H1 (cell line): ENCODE data around the gene CARD11. TPM values are rescaled to one million over a fixed set of nuclear protein-coding genes. Genes with fewer than 3 reads are reported as not detected.
A peak's percentile ranks its signal among the peaks of the same experiment; 100 is the strongest.

Experiments
- CTCF ChIA-PET: fragments of 300-600 bp; sonication (Branson Sonifier 250); formaldehyde crosslinking; loops from one replicate; lab custom pipeline; 2021; ENCODE audit not compliant: partially characterized antibody; lab: Charles Lee
- POLR2A ChIA-PET: fragments of 300-600 bp; sonication (Branson Sonifier 250); formaldehyde crosslinking; loops from one replicate; lab custom pipeline; 2021; ENCODE audit warnings: inconsistent platforms; ENCODE audit not compliant: partially characterized antibody; lab: Charles Lee
- DNase-seq, 2 experiments: peaks; one replicate each; pipeline versions ENCODE4 v3.0.0 to v3.0.0-alpha.2; 2010 to 2022; ENCODE audit warnings: low spot score in 2 of 2, low read depth in 1 of 2, mixed read lengths in 1 of 2
- FAIRE-seq: peaks from 2 replicates; lab custom pipeline; 2011; peaks lifted over from hg19 to GRCh38; lab: Jason Lieb, UNC
- H2AFZ ChIP-seq: 2 replicates; pipeline ENCODE4 v1.8.1; 2012; ENCODE audit warnings: low read length, inconsistent platforms
- H2AK5ac ChIP-seq: 2 replicates; pipeline ENCODE4 v1.6.1; 2013; ENCODE audit warnings: low read depth, low read length
- H2BK120ac ChIP-seq: replicated peaks from 2 replicates; pipeline ENCODE3; 2013; ENCODE audit warnings: low read depth, low read length, inconsistent platforms
- H2BK12ac ChIP-seq: 2 replicates; pipeline ENCODE4 v1.6.1; 2013; ENCODE audit warnings: low read depth, low read length
- H2BK15ac ChIP-seq: 2 replicates; pipeline ENCODE4 v1.6.1; 2013; ENCODE audit warnings: low read length
- H2BK20ac ChIP-seq: 2 replicates; pipeline ENCODE4 v1.6.1; 2013; ENCODE audit warnings: low read length
- H2BK5ac ChIP-seq: 2 replicates; pipeline ENCODE4 v1.6.1; 2013; ENCODE audit warnings: low read depth, low read length
- H3K14ac ChIP-seq: 2 replicates; pipeline ENCODE4 v1.6.1; 2013; ENCODE audit warnings: inconsistent platforms; ENCODE audit not compliant: insufficient read length
- H3K18ac ChIP-seq: 2 replicates; pipeline ENCODE4 v1.6.1; 2013; ENCODE audit warnings: low read length; ENCODE audit errors: extremely low read depth
- H3K23ac ChIP-seq: 2 replicates; pipeline ENCODE4 v1.6.1; 2013; ENCODE audit warnings: inconsistent platforms; ENCODE audit not compliant: insufficient read length
- H3K23me2 ChIP-seq: 2 replicates; pipeline ENCODE4 v1.6.1; 2013; ENCODE audit warnings: low read depth, low read length
- H3K27ac ChIP-seq: 2 replicates; pipeline ENCODE4 v1.6.1; 2011; ENCODE audit warnings: low read depth, low read length, inconsistent platforms
- H3K27me3 ChIP-seq, 4 experiments: replicated peaks in 1 of 4; 1 replicate in 1 of 4; 2 replicates in 3 of 4; pipeline versions ENCODE4 v1.6.1 to v1.8.1; 2011 to 2013; ENCODE audit warnings: low read length in 3 of 4, mild to moderate bottlenecking in 3 of 4, inconsistent platforms in 2 of 4, mixed read lengths in 2 of 4, moderate library complexity in 1 of 4; ENCODE audit not compliant: control insufficient read depth in 3 of 4, insufficient read depth in 3 of 4; ENCODE audit errors: extremely low read depth in 1 of 4
- H3K36me3 ChIP-seq, 4 experiments: 2 replicates each; pipeline versions ENCODE4 v1.6.1 to v1.8.1; 2011 to 2013; ENCODE audit warnings: mild to moderate bottlenecking in 4 of 4, low read length in 3 of 4, moderate library complexity in 2 of 4, control low read depth in 1 of 4, inconsistent platforms in 1 of 4; ENCODE audit not compliant: insufficient read depth in 4 of 4, control insufficient read depth in 2 of 4
- H3K4ac ChIP-seq: replicated peaks from 2 replicates; pipeline ENCODE3; 2013; ENCODE audit warnings: low read length, low read depth, mixed read lengths, inconsistent platforms; ENCODE audit not compliant: insufficient read length
- H3K4me1 ChIP-seq, 4 experiments: replicated peaks in 1 of 4; 1 replicate in 1 of 4; 2 replicates in 3 of 4; pipeline versions ENCODE4 v1.6.1 to v1.8.1; 2011 to 2013; ENCODE audit warnings: low read length in 3 of 4, inconsistent platforms in 2 of 4, mixed read lengths in 1 of 4; ENCODE audit not compliant: insufficient read depth in 4 of 4, control insufficient read depth in 3 of 4
- H3K4me2 ChIP-seq, 2 experiments: 2 replicates each; pipeline versions ENCODE4 v1.6.1 to v1.8.1; 2011 to 2013; ENCODE audit warnings: low read depth in 2 of 2, low read length in 2 of 2, control low read depth in 1 of 2, inconsistent platforms in 1 of 2, mild to moderate bottlenecking in 1 of 2; ENCODE audit not compliant: insufficient read depth in 1 of 2
- H3K4me3 ChIP-seq, 4 experiments: fragments of 200-600, 300-600 bp in 1 of 4; sonication (generic), shearing (Covaris generic), sonication (Bioruptor Twin) in 1 of 4; 2 replicates each; pipeline versions ENCODE4 v1.5.1 to v1.8.1; 2011 to 2016; ENCODE audit warnings: low read length in 4 of 4, low read depth in 3 of 4, control low read depth in 2 of 4, inconsistent platforms in 2 of 4, mild to moderate bottlenecking in 2 of 4, mixed read lengths in 1 of 4, moderate library complexity in 1 of 4; ENCODE audit not compliant: insufficient read depth in 2 of 4; ENCODE audit errors: extremely low read depth in 1 of 4
- H3K56ac ChIP-seq: replicated peaks from 2 replicates; pipeline ENCODE3; 2013; ENCODE audit warnings: low read depth, mild to moderate bottlenecking, mixed read lengths, low read length, inconsistent platforms; ENCODE audit not compliant: insufficient read length
- H3K79me1 ChIP-seq: 2 replicates; pipeline ENCODE4 v1.6.1; 2013; ENCODE audit warnings: low read depth, low read length, control low read depth
- H3K79me2 ChIP-seq, 2 experiments: 2 replicates each; pipeline versions ENCODE4 v1.6.1 to v1.8.1; 2012 to 2013; ENCODE audit warnings: low read length in 2 of 2, mild to moderate bottlenecking in 2 of 2, inconsistent platforms in 1 of 2; ENCODE audit not compliant: insufficient read depth in 2 of 2, control insufficient read depth in 1 of 2
- H3K9ac ChIP-seq, 4 experiments: replicated peaks in 1 of 4; 1 replicate in 1 of 4; 2 replicates in 3 of 4; pipeline versions ENCODE4 v1.6.1 to v1.8.1; 2011 to 2013; ENCODE audit warnings: low read depth in 3 of 4, low read length in 3 of 4, control low read depth in 2 of 4, mild to moderate bottlenecking in 2 of 4, moderate library complexity in 2 of 4, inconsistent platforms in 1 of 4; ENCODE audit errors: extremely low read depth in 1 of 4
- H3K9me3 ChIP-seq, 2 experiments: 2 replicates each; pipeline versions ENCODE4 v1.6.1 to v1.8.1; 2012 to 2013; ENCODE audit warnings: mild to moderate bottlenecking in 2 of 2, moderate library complexity in 2 of 2, control low read depth in 1 of 2, inconsistent platforms in 1 of 2, low read depth in 1 of 2, low read length in 1 of 2, mixed read lengths in 1 of 2; ENCODE audit not compliant: insufficient read depth in 2 of 2
- H4K20me1 ChIP-seq, 2 experiments: replicated peaks in 1 of 2; 2 replicates each; pipeline versions ENCODE3 to v1.8.1; 2011 to 2013; ENCODE audit warnings: inconsistent platforms in 2 of 2, low read length in 2 of 2, mild to moderate bottlenecking in 1 of 2; ENCODE audit not compliant: insufficient read depth in 2 of 2, control insufficient read depth in 1 of 2
- H4K5ac ChIP-seq: 2 replicates; pipeline ENCODE4 v1.6.1; 2013; ENCODE audit warnings: low read length, low read depth, mixed read lengths, inconsistent platforms; ENCODE audit not compliant: insufficient read length
- H4K8ac ChIP-seq: 2 replicates; pipeline ENCODE4 v1.8.0; 2013; ENCODE audit warnings: mild to moderate bottlenecking, moderate library complexity, low read length, inconsistent platforms; ENCODE audit not compliant: insufficient read depth; ENCODE audit errors: extremely low read depth
- H4K91ac ChIP-seq: replicated peaks from 2 replicates; pipeline ENCODE3; 2013; ENCODE audit warnings: low read length, mixed read lengths, inconsistent platforms; ENCODE audit not compliant: insufficient read length
- CHD1 ChIP-seq: IDR thresholded peaks from 2 replicates; pipeline ENCODE4 v1.6.1; 2012; ENCODE audit warnings: low read depth, low read length, improper control_type of control experiment
- WGBS, 2 experiments: shearing (Covaris generic) in 1 of 2; methylation state at CpG; one replicate each; pipeline versions ENCODE4 v1.1.6 to v1.1.7; 2013 to 2015; ENCODE audit warnings: low lambda C conversion rate in 2 of 2, mixed read lengths in 2 of 2, inconsistent platforms in 1 of 2, low coverage in 1 of 2, missing lambda C conversion rate in 1 of 2; ENCODE audit not compliant: insufficient replicate concordance in 2 of 2, insufficient coverage in 1 of 2, insufficient read length in 1 of 2; ENCODE audit errors: extremely low coverage in 1 of 2, missing lambda C conversion rate in 1 of 2; 5-methylcytosine and 5-hydroxymethylcytosine counted together
- polyA plus RNA-seq, 7 experiments: library from polyadenylated mRNA; depleted of rRNA in 3 of 7; stranded (reverse) in 5 of 7; unstranded in 2 of 7; fragments of >200 nt in 5 of 7; fragments of 200-250 nt in 2 of 7; gene quantifications; 1 replicate in 5 of 7; 2 replicates in 1 of 7; 4 replicates in 1 of 7; pipeline versions ENCODE4 v1.2.1 to v1.2.3, GENCODE V29; 2011 to 2013; ENCODE audit warnings: missing spikeins in 2 of 7, mixed read lengths in 2 of 7
- total RNA-seq: library from RNA; stranded (reverse); fragmentation: NEBNext Ultra II Directional; extraction: Animal tissue kit (Norgen Biotek cat#: 25700); gene quantifications from 2 replicates; pipeline ENCODE4 v1.2.1, GENCODE V29; 2021

Gene CARD11
- total and polyA plus RNA-seq, 2 of the 8 experiments (the other 6 are each of a cell fraction or from before 2014, with no cell fraction given), result 12.6 to 29.8 TPM

DNA sequence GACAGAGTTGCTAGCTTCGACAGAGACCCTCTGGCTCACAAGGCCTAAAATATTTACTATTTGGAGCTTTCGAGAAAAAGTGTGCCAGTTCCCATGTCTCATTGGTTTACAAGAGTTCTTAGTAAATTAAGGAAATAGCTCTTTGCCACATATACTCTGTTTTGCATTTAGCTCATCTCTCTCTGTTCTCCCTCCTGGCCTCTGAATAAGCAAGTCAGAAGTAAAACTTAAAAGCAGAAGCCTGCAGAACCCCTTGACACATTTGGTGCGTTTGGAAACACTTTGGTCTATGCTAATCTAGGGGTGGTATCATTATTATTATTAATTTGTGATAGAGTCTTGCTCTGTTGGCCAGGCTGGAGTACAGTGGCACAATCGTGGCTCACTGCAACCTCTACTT, 6.4 kb downstream of the CARD11 start:
- Histone ChIP-seq H3K9me3 (no peaks in the 10 kb centered on the region), H2BK15ac (no peak overlapping the region), H3K9ac (no peak overlapping the region), H3K56ac (no peak overlapping the region), H2AFZ (no peak overlapping the region), H3K36me3 (no peaks in the 10 kb centered on the region), H2BK5ac (no peak overlapping the region), H3K4me2 (no peak overlapping the region), H3K18ac (no peak overlapping the region), H3K23me2 (no peaks in the 10 kb centered on the region), H3K4me3 (no peak overlapping the region), H4K8ac (no peak overlapping the region), H3K4ac (peak overlapping the region; percentile 23), H2BK20ac (no peak overlapping the region), H3K14ac (no peak overlapping the region), H4K20me1 (no peaks in the 10 kb centered on the region), H3K79me2 (no peaks in the 10 kb centered on the region; a peak in 1 of 4 replicates), H3K27me3 (no peaks in the 10 kb centered on the region), H2BK120ac (no peak overlapping the region), H4K5ac (no peak overlapping the region), H3K27ac (no peak overlapping the region), H4K91ac (no peak overlapping the region), H2AK5ac (no peak overlapping the region), H3K4me1 (no peaks in the 10 kb centered on the region; a peak in 2 of 7 replicates), H3K79me1 (peaks cover 3% of the 10 kb centered on the region), H3K23ac (no peak overlapping the region), H2BK12ac (no peak overlapping the region)
- ChIA-PET CTCF (interaction anchor here (0.8 kb wide), 1 partner anchor 116 kb away, joined by 3 read pairs; no protein-coding TSS in a partner anchor), POLR2A (no interaction called here)
- TF ChIP-seq CHD1, result no peak
- DNase-seq (no peak), FAIRE-seq (no peak)
- WGBS, 2 experiments, result 92% methylated on average over 3 of the region's 4 CpGs; no CpG with 5 or more reads in 1 of the 2 experiments
